DND-41 (cell line): ENCODE results near the gene PIPOX.

Experiments used
- ATAC-seq: fragments of 200-7000 bp; cut with Tn5 transposase; 3 replicates; pipeline ENCODE4 v1.9.1; 2021; ENCODE audit warnings: low read depth; ENCODE audit not compliant: insufficient read depth
- DNase-seq: peaks from one replicate; pipeline ENCODE4 v3.0.0-alpha.2; 2020
- H2AFZ ChIP-seq: 2 replicates; pipeline ENCODE4 v1.6.0; 2012; ENCODE audit warnings: low read depth, low read length
- H3K27ac ChIP-seq: 2 replicates; pipeline ENCODE4 v1.5.1; 2012; ENCODE audit warnings: low read length, inconsistent platforms
- H3K27me3 ChIP-seq: fragments of 200-600 bp; sonication (generic); 2 replicates; pipeline ENCODE4 v1.6.0; 2012; ENCODE audit warnings: low read length, mild to moderate bottlenecking, inconsistent platforms; ENCODE audit not compliant: insufficient read depth, poor library complexity
- H3K36me3 ChIP-seq: 2 replicates; pipeline ENCODE4 v1.5.1; 2012; ENCODE audit warnings: low read length, inconsistent platforms; ENCODE audit not compliant: insufficient read depth
- H3K4me1 ChIP-seq: 2 replicates; pipeline ENCODE4 v1.5.1; 2012; ENCODE audit warnings: mild to moderate bottlenecking, low read length; ENCODE audit not compliant: insufficient read depth
- H3K4me2 ChIP-seq: 2 replicates; pipeline ENCODE4 v1.6.0; 2012; ENCODE audit warnings: mild to moderate bottlenecking, moderate library complexity, low read length, inconsistent platforms; ENCODE audit not compliant: insufficient read depth
- H3K4me3 ChIP-seq, 2 experiments: fragments of 200-600 bp in 1 of 2; shearing (Covaris generic) in 1 of 2; 2 replicates each; pipeline ENCODE4 v1.5.1; 2012 to 2016; ENCODE audit warnings: inconsistent platforms in 2 of 2, low read length in 2 of 2, mild to moderate bottlenecking in 2 of 2, low read depth in 1 of 2, moderate library complexity in 1 of 2
- H3K79me2 ChIP-seq: 2 replicates; pipeline ENCODE4 v1.6.0; 2012; ENCODE audit warnings: low read length, inconsistent platforms; ENCODE audit not compliant: insufficient read depth
- H3K9ac ChIP-seq: 2 replicates; pipeline ENCODE4 v1.6.0; 2012; ENCODE audit warnings: low read depth, mild to moderate bottlenecking, inconsistent platforms, low read length, moderate library complexity
- H3K9me3 ChIP-seq: 2 replicates; pipeline ENCODE4 v1.5.1; 2012; ENCODE audit warnings: low read length, moderate library complexity, mild to moderate bottlenecking, inconsistent platforms; ENCODE audit not compliant: insufficient read depth, severe bottlenecking
- H4K20me1 ChIP-seq: 2 replicates; pipeline ENCODE4 v1.6.0; 2012; ENCODE audit warnings: low read length; ENCODE audit not compliant: insufficient read depth
- CTCF ChIP-seq: IDR thresholded peaks from 2 replicates; pipeline ENCODE4 v1.5.1; 2012; ENCODE audit warnings: borderline replicate concordance, low read length, moderate library complexity, mild to moderate bottlenecking; ENCODE audit not compliant: poor library complexity, severe bottlenecking; ENCODE audit errors: extremely low read depth
- EZH2 ChIP-seq: IDR thresholded peaks from 3 replicates; pipeline ENCODE4 v1.6.1; 2012; ENCODE audit warnings: borderline replicate concordance, low read depth, mild to moderate bottlenecking, moderate library complexity, low read length, inconsistent platforms; ENCODE audit not compliant: severe bottlenecking

PIPOX gene

GRCh38 chr17:29079433-29079832 lies 36.5 kb downstream of the PIPOX start:
- Histone ChIP-seq H3K36me3 (peaks cover 76% of the 10 kb centered on the region), H2AFZ (no peak overlapping the region), H3K27me3 (no peaks in the 10 kb centered on the region), H4K20me1 (peaks cover 3% of the 10 kb centered on the region), H3K79me2 (no peaks in the 10 kb centered on the region), H3K4me3 (no peak overlapping the region), H3K4me2 (no peak overlapping the region), H3K4me1 (no peaks in the 10 kb centered on the region), H3K9ac (no peak overlapping the region), H3K27ac (no peak overlapping the region), H3K9me3 (no peaks in the 10 kb centered on the region)
- TF ChIP-seq EZH2 (no peak), CTCF (no peak)
- DNase-seq: no peak
- ATAC-seq: no peak

- Histone ChIP-seq H3K9me3 (no peaks in the 10 kb centered on the region), H2AFZ (no peak overlapping the region), H3K27me3 (no peaks in the 10 kb centered on the region), H4K20me1 (peaks cover 3% of the 10 kb centered on the region), H3K4me1 (no peaks in the 10 kb centered on the region), H3K4me2 (no peak overlapping the region), H3K9ac (no peak overlapping the region), H3K27ac (no peak overlapping the region), H3K4me3 (no peak overlapping the region), H3K36me3 (peaks cover 75% of the 10 kb centered on the region), H3K79me2 (no peaks in the 10 kb centered on the region)
- TF ChIP-seq EZH2: no peak
- TF ChIP-seq CTCF: no peak
- ATAC-seq (no peak), DNase-seq (no peak)
These were observed 36.9 kb downstream of the PIPOX start for GRCh38 chr17:29079887-29080286.

GRCh38 chr17:29080323-29080722 lies 37.4 kb downstream of the PIPOX start:
- Histone ChIP-seq H3K36me3 (peaks cover 79% of the 10 kb centered on the region), H3K9me3 (no peaks in the 10 kb centered on the region), H3K27me3 (no peaks in the 10 kb centered on the region), H2AFZ (no peak overlapping the region), H3K4me1 (no peaks in the 10 kb centered on the region), H3K4me2 (no peak overlapping the region), H3K4me3 (no peak overlapping the region), H3K27ac (no peak overlapping the region), H3K79me2 (no peaks in the 10 kb centered on the region), H4K20me1 (peaks cover 3% of the 10 kb centered on the region), H3K9ac (no peak overlapping the region)
- DNase-seq (no peak), ATAC-seq (no peak)
- no peak for TF ChIP-seq CTCF
- TF ChIP-seq EZH2: no peak

- Histone ChIP-seq H3K4me3 (no peak overlapping the region), H3K27me3 (no peaks in the 10 kb centered on the region), H2AFZ (no peak overlapping the region), H3K9me3 (no peaks in the 10 kb centered on the region), H3K4me2 (no peak overlapping the region), H3K4me1 (no peaks in the 10 kb centered on the region), H3K9ac (no peak overlapping the region), H3K79me2 (no peaks in the 10 kb centered on the region), H4K20me1 (peaks cover 3% of the 10 kb centered on the region), H3K36me3 (peaks cover 85% of the 10 kb centered on the region), H3K27ac (no peak overlapping the region)
- ATAC-seq (no peak), DNase-seq (no peak)
- TF ChIP-seq EZH2 (no peak), CTCF (no peak)
These were observed 38.0 kb downstream of the PIPOX start for GRCh38 chr17:29080965-29081364.
